Activated CD8-positive, alpha-beta T cell treated with anti-CD3 and anti-CD28 coated beads for 36 hours (primary cell): ENCODE results near the gene STX11. TPM values are rescaled to one million over a fixed set of nuclear protein-coding genes. Genes with fewer than 3 reads are reported as not detected.

Experiments
- ATAC-seq: fragments of 200-7000 bp; cut with Tn5 transposase; one replicate; pipeline ENCODE4 v1.10.0; 2021; ENCODE audit warnings: mild to moderate bottlenecking, moderate library complexity
- CTCF ChIA-PET: fragments of 350-600 bp; sonication (Branson Sonifier 250); formaldehyde crosslinking; loops from one replicate; lab custom pipeline; 2021; ENCODE audit warnings: antibody characterized with exemption; lab: Charles Lee
- POLR2A ChIA-PET: fragments of 350-600 bp; sonication (Branson Sonifier 250); formaldehyde crosslinking; loops from one replicate; lab custom pipeline; 2021; ENCODE audit warnings: antibody characterized with exemption; lab: Charles Lee
- DNase-seq: peaks from one replicate; pipeline ENCODE4 v3.0.0-alpha.2; 2020
- H3K27ac Mint-ChIP-seq: one replicate; pipeline ENCODE4 v1.8.0; 2021; ENCODE audit warnings: mild to moderate bottlenecking, mixed read lengths
- H3K27me3 Mint-ChIP-seq: one replicate; pipeline ENCODE4 v1.8.0; 2021; ENCODE audit warnings: mixed read lengths
- H3K36me3 Mint-ChIP-seq: one replicate; pipeline ENCODE4 v1.8.0; 2021; ENCODE audit warnings: low read depth, mixed read lengths
- H3K4me1 Mint-ChIP-seq: one replicate; pipeline ENCODE4 v1.8.0; 2021; ENCODE audit warnings: low read depth, mixed read lengths
- H3K4me3 Mint-ChIP-seq: one replicate; pipeline ENCODE4 v1.8.0; 2021; ENCODE audit warnings: mild to moderate bottlenecking, moderate library complexity, mixed read lengths
- H3K9me3 Mint-ChIP-seq: one replicate; pipeline ENCODE4 v1.8.0; 2021; ENCODE audit warnings: mixed read lengths
- intact Hi-C: fragments of 100-400 bp; cut with micrococcal nuclease; formaldehyde crosslinking; loops from one replicate; pipeline ENCODE4 v1.10.0; 2022
- total RNA-seq, 2 experiments: library from RNA; stranded (reverse); gene quantifications; one replicate each; pipeline ENCODE4 v1.2.3, GENCODE V29; 2021
- TF ChIP-seq, protein P1 (sequence below): fragments of 200-600 bp; IDR thresholded peaks from one replicate; pipeline ENCODE4 v1.8.0; 2022; ENCODE audit warnings: antibody characterized with exemption, mild to moderate bottlenecking

Gene STX11
- total RNA-seq, 2 experiments from 2014 or later = 19.4 to 20.7 TPM

DNA sequence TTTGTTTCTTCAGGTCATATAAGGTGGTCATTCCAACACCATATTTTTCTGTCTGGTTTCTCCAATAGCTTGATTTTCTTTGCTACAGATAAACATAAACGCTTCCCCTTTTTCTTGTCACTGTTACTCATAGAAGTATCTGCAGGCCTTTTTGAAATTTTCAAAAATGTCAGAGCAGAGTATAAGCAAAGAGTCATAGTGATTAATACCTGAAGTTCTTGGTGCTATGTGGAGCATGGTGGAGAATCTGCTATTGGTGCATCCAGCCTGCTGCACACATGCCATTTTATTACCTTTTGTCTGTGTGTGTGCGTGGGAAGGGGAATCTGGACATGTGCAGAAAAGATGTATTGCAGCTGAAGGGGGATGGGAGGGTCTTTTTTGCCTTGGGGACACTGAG lies 19.7 kb downstream of the STX11 start:
- Mint-ChIP-seq H3K4me1 (peaks cover 3% of the 10 kb centered on the region), H3K27me3 (no peaks in the 10 kb centered on the region), H3K27ac (no peak overlapping the region), H3K4me3 (no peak overlapping the region), H3K36me3 (peaks cover 57% of the 10 kb centered on the region), H3K9me3 (no peaks in the 10 kb centered on the region)
- ATAC-seq = no peak
- DNase-seq = no peak
- TF ChIP-seq, protein P1, sequence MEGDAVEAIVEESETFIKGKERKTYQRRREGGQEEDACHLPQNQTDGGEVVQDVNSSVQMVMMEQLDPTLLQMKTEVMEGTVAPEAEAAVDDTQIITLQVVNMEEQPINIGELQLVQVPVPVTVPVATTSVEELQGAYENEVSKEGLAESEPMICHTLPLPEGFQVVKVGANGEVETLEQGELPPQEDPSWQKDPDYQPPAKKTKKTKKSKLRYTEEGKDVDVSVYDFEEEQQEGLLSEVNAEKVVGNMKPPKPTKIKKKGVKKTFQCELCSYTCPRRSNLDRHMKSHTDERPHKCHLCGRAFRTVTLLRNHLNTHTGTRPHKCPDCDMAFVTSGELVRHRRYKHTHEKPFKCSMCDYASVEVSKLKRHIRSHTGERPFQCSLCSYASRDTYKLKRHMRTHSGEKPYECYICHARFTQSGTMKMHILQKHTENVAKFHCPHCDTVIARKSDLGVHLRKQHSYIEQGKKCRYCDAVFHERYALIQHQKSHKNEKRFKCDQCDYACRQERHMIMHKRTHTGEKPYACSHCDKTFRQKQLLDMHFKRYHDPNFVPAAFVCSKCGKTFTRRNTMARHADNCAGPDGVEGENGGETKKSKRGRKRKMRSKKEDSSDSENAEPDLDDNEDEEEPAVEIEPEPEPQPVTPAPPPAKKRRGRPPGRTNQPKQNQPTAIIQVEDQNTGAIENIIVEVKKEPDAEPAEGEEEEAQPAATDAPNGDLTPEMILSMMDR = no peak
- POLR2A ChIA-PET = interaction anchor here (0.9 to 1.1 kb wide), 2 partner anchors 9 to 18 kb away, joined by 3 read pairs; no protein-coding TSS in a partner anchor
- intact Hi-C loops = no loop called here
- CTCF ChIA-PET = no interaction called here

DNA sequence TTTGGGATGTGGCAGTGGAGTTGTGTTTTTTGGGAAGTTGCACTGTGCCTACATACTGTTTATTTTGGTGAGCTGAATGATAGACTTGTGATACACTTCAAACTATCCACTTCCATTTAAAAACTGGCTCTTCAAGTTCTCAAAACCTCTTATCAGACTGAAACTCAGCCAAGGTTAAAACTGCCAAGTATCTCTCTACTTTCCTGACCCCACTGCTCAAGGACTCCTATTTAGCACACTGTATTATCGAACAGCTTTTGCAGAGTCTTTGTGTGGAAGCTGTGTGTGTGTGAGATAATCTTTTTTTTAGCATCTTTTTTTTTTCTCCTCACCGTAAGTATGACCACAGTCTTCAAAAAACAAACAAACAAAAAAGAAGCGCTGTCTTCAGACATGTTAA lies 21.1 kb downstream of the STX11 start:
- DNase-seq = no peak
- CTCF ChIA-PET = interaction anchor here (5.6 kb wide), 1 partner anchor 8 kb away, joined by 19 read pairs; no protein-coding TSS in a partner anchor
- Mint-ChIP-seq H3K9me3 (no peaks in the 10 kb centered on the region), H3K36me3 (peaks cover 64% of the 10 kb centered on the region), H3K27ac (no peak overlapping the region), H3K27me3 (no peaks in the 10 kb centered on the region), H3K4me1 (peaks cover 3% of the 10 kb centered on the region), H3K4me3 (no peak overlapping the region)
- ATAC-seq = no peak
- POLR2A ChIA-PET = interaction anchor here (0.7 kb wide), 1 partner anchor 12 kb away, joined by 3 read pairs; no protein-coding TSS in a partner anchor
- intact Hi-C loops = no loop called here
- TF ChIP-seq, protein P1 = no peak

DNA sequence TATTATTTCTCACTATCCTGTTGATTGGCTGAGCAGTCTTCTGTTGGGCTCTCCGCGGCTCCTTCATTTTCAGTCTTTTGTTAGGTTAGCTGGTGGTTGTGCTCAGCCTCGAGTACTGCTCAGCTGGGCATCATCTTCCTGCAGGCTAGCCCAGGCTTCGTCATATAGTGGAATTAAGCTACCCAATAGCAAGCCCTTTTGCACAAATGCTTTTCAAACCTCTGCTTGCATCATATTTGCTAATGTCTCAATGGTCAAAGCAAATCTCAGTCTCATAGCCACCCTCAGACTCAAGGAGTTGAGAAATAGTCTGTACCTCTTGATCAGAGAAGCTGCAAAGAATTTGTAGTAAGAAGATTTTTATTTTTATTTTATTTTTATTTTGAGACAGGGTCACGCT lies 23.7 kb downstream of the STX11 start:
- ChIA-PET CTCF (interaction anchor here (0.6 to 5.6 kb wide), 2 partner anchors 11 to 33 kb away, joined by 3 to 19 read pairs; no protein-coding TSS in a partner anchor), POLR2A (interaction anchor here (1.3 kb wide), 1 partner anchor 10 kb away, joined by 4 read pairs; no protein-coding TSS in a partner anchor)
- ATAC-seq = no peak
- H3K9me3 Mint-ChIP-seq = no peaks in the 10 kb centered on the region
- H3K27ac Mint-ChIP-seq = no peak overlapping the region
- intact Hi-C loops = no loop called here
- H3K27me3 Mint-ChIP-seq = no peaks in the 10 kb centered on the region
- no peak overlapping the region for H3K4me3 Mint-ChIP-seq
- H3K4me1 Mint-ChIP-seq = peaks cover 16% of the 10 kb centered on the region
- TF ChIP-seq, protein P1 = no peak
- H3K36me3 Mint-ChIP-seq = peaks cover 56% of the 10 kb centered on the region
- DNase-seq = no peak

DNA sequence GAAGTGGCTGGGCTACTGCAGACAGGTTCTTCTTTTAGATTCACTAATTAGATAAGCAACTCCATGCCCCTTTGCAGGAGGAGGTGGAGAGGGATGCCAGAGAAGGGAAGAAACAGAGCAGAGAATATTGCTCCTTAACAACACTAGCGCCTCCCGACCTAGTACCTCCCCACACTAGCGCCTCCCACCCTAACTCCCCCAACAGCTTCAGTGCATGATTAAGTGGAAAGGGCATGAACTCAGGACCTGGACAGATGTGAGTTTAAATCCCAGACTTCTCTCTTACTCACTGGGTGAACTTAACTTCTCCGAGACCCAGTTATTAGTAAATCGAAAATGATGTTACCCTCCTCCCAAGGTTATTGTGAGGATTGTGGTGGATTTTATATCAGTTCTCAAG lies 25.7 kb downstream of the STX11 start:
- ATAC-seq (no peak), DNase-seq (no peak)
- peaks cover 50% of the 10 kb centered on the region for H3K36me3 Mint-ChIP-seq
- intact Hi-C loops = no loop called here
- ChIA-PET CTCF (interaction anchor here (1.3 to 5.6 kb wide), 2 partner anchors 13 to 71 kb away, joined by 4 to 19 read pairs; no protein-coding TSS in a partner anchor), POLR2A (no interaction called here)
- TF ChIP-seq, protein P1 = no peak
- H3K27ac Mint-ChIP-seq = no peak overlapping the region
- no peak overlapping the region for H3K4me3 Mint-ChIP-seq
- no peaks in the 10 kb centered on the region for H3K9me3 Mint-ChIP-seq
- peaks cover 31% of the 10 kb centered on the region for H3K4me1 Mint-ChIP-seq
- H3K27me3 Mint-ChIP-seq = no peaks in the 10 kb centered on the region

DNA sequence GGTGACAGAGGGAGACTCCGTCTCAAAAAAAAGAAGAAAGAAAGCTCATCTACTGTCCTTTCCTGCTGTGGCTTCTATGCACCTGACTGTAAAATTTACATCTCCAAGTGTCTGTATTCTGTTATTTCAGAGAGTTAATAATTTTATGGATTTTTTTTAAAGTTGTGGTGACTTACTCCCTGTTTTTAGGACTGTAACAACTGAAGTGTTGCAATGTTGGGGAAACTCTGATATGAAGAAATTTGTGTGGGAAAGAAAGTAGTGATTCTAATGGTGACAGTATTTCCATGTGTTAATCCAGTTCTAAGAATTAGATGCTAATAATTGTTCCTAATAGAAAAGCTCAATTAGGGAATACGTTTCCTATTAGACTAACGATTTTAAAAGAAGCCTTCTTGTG lies 27.4 kb downstream of the STX11 start:
- H3K36me3 Mint-ChIP-seq = peaks cover 45% of the 10 kb centered on the region
- H3K27ac Mint-ChIP-seq = no peak overlapping the region
- H3K4me3 Mint-ChIP-seq = no peak overlapping the region
- no peaks in the 10 kb centered on the region for H3K9me3 Mint-ChIP-seq
- ChIA-PET POLR2A (interaction anchor here (0.9 to 1.3 kb wide), 2 partner anchors 12 to 35 kb away, joined by 3 read pairs; no protein-coding TSS in a partner anchor), CTCF (interaction anchor here (1.0 kb wide), 1 partner anchor 23 kb away, joined by 3 read pairs; no protein-coding TSS in a partner anchor)
- TF ChIP-seq, protein P1 = no peak
- H3K4me1 Mint-ChIP-seq = peaks cover 42% of the 10 kb centered on the region
- DNase-seq (no peak), ATAC-seq (no peak)
- intact Hi-C loops = no loop called here
- H3K27me3 Mint-ChIP-seq = no peaks in the 10 kb centered on the region
